Activated naive CD4-positive, alpha-beta T cell treated with anti-CD3 and anti-CD28 coated beads, Interleukin-2, amount 10 ng/mL, durations not matched to agents 7 days and 5 days (primary cell): ENCODE measurements around the gene PFKL.
A peak's percentile ranks its signal among the peaks of the same experiment; 100 is the strongest.
"Not testable (repeated sequence)": the region's sequence is repeated elsewhere in the genome, so short reads cannot be mapped to it uniquely, and the experiment has no call there.

Experiments
- CTCF ChIA-PET: fragments of 350-600 bp; sonication (Branson Sonifier 250); formaldehyde crosslinking; loops from one replicate; lab custom pipeline; 2021; ENCODE audit warnings: antibody characterized with exemption; lab: Charles Lee
- DNase-seq: peaks from one replicate; pipeline ENCODE4 v3.0.0-alpha.2; 2020
- H3K27ac Mint-ChIP-seq: one replicate; pipeline ENCODE4 v1.8.0; 2021; ENCODE audit warnings: mild to moderate bottlenecking, moderate library complexity, mixed read lengths
- H3K27me3 Mint-ChIP-seq: one replicate; pipeline ENCODE4 v1.8.0; 2021; ENCODE audit warnings: mild to moderate bottlenecking, mixed read lengths
- H3K36me3 Mint-ChIP-seq: one replicate; pipeline ENCODE4 v1.8.0; 2021; ENCODE audit warnings: mixed read lengths
- H3K4me1 Mint-ChIP-seq: one replicate; pipeline ENCODE4 v1.8.0; 2021; ENCODE audit warnings: mixed read lengths
- H3K4me3 Mint-ChIP-seq: one replicate; pipeline ENCODE4 v1.8.0; 2021; ENCODE audit warnings: mild to moderate bottlenecking, moderate library complexity, mixed read lengths
- H3K9me3 Mint-ChIP-seq: one replicate; pipeline ENCODE4 v1.8.0; 2021; ENCODE audit warnings: mixed read lengths

The PFKL gene

GRCh38 chr21:44352253-44352860 is 52.5 kb downstream of the PFKL start:
- CTCF ChIA-PET: interaction anchor here (1.2 to 1.7 kb wide), 2 partner anchors 11 to 128 kb away, joined by 3 to 4 read pairs; no protein-coding TSS in a partner anchor

GRCh38 chr21:44353191-44353970 is 53.5 kb downstream of the PFKL start, which contains the start of gene TRPM2:
TRPM2 (plus strand) TSS chr21:44353621; CDS start chr21:44353701, 80 bp downstream.
- DNase-seq: peak; percentile 64
- Mint-ChIP-seq H3K27me3 (peaks cover 44% of the 10 kb centered on the region), H3K4me1 (peaks cover 57% of the 10 kb centered on the region), H3K36me3 (peaks cover 39% of the 10 kb centered on the region), H3K27ac (peak within 1 kb of the TSS; percentile 86), H3K4me3 (peak within 1 kb of the TSS; percentile 75), H3K9me3 (no peaks in the 10 kb centered on the region)
- CTCF ChIA-PET: interaction anchor here (0.5 to 1.7 kb wide), 5 partner anchors 12 to 440 kb away, joined by 3 to 4 read pairs (median 3); no protein-coding TSS in a partner anchor

More at GRCh38 chr21:44352253-44352860, 52.5 kb downstream of the PFKL start:
- H3K36me3 Mint-ChIP-seq: peaks cover 31% of the 10 kb centered on the region
- H3K27ac Mint-ChIP-seq: peak overlapping the region; percentile 69
- H3K9me3 Mint-ChIP-seq: no peaks in the 10 kb centered on the region
- H3K4me1 Mint-ChIP-seq: peaks cover 56% of the 10 kb centered on the region
- peak overlapping the region; percentile 75 for H3K4me3 Mint-ChIP-seq
- DNase-seq: no peak
- peaks cover 53% of the 10 kb centered on the region for H3K27me3 Mint-ChIP-seq

- CTCF ChIA-PET: interaction anchor here (0.5 to 1.2 kb wide), 2 partner anchors 13 to 77 kb away, joined by 3 read pairs; no protein-coding TSS in a partner anchor
- Mint-ChIP-seq H3K27ac (peak overlapping the region; percentile 86), H3K9me3 (no peaks in the 10 kb centered on the region), H3K4me3 (peak overlapping the region; percentile 75), H3K27me3 (peaks cover 38% of the 10 kb centered on the region), H3K36me3 (peaks cover 43% of the 10 kb centered on the region), H3K4me1 (peaks cover 59% of the 10 kb centered on the region)
- DNase-seq: no peak
These were observed 54.1 kb downstream of the PFKL start for GRCh38 chr21:44354001-44354405.

GRCh38 chr21:44354775-44355771 is 55.2 kb downstream of the PFKL start:
- CTCF ChIA-PET: no interaction called here
- DNase-seq: peak; percentile 65
- Mint-ChIP-seq H3K4me3 (peak overlapping the region; percentile 75), H3K4me1 (peaks cover 66% of the 10 kb centered on the region), H3K27ac (peak overlapping the region; percentile 42), H3K36me3 (peaks cover 49% of the 10 kb centered on the region), H3K27me3 (peaks cover 27% of the 10 kb centered on the region), H3K9me3 (no peaks in the 10 kb centered on the region)

- peaks cover 54% of the 10 kb centered on the region for H3K36me3 Mint-ChIP-seq
- no peak overlapping the region for H3K27ac Mint-ChIP-seq
- H3K4me1 Mint-ChIP-seq: peaks cover 69% of the 10 kb centered on the region
- CTCF ChIA-PET: no interaction called here
- H3K27me3 Mint-ChIP-seq: peaks cover 17% of the 10 kb centered on the region
- H3K9me3 Mint-ChIP-seq: no peaks in the 10 kb centered on the region
- DNase-seq: no peak
- H3K4me3 Mint-ChIP-seq: no peak overlapping the region
These were observed 56.3 kb downstream of the PFKL start for GRCh38 chr21:44356160-44356559.

GRCh38 chr21:44356636-44357035 is 56.8 kb downstream of the PFKL start:
- no peak overlapping the region for H3K27ac Mint-ChIP-seq
- no peak overlapping the region for H3K4me3 Mint-ChIP-seq
- no peak for DNase-seq
- no peaks in the 10 kb centered on the region for H3K9me3 Mint-ChIP-seq
- peaks cover 52% of the 10 kb centered on the region for H3K36me3 Mint-ChIP-seq
- H3K27me3 Mint-ChIP-seq: peaks cover 12% of the 10 kb centered on the region
- peaks cover 66% of the 10 kb centered on the region for H3K4me1 Mint-ChIP-seq
- CTCF ChIA-PET: no interaction called here

- H3K4me1 Mint-ChIP-seq: peaks cover 61% of the 10 kb centered on the region
- CTCF ChIA-PET: no interaction called here
- no peaks in the 10 kb centered on the region for H3K9me3 Mint-ChIP-seq
- DNase-seq: no peak
- H3K4me3 Mint-ChIP-seq: no peak overlapping the region
- H3K27me3 Mint-ChIP-seq: peaks cover 6% of the 10 kb centered on the region
- no peak overlapping the region for H3K27ac Mint-ChIP-seq
- peaks cover 52% of the 10 kb centered on the region for H3K36me3 Mint-ChIP-seq
These were observed 57.4 kb downstream of the PFKL start for GRCh38 chr21:44357064-44357837.

GRCh38 chr21:44359396-44359795 is 59.5 kb downstream of the PFKL start:
- H3K9me3 Mint-ChIP-seq: peaks cover 5% of the 10 kb centered on the region
- H3K4me1 Mint-ChIP-seq: peaks cover 39% of the 10 kb centered on the region
- peaks cover 7% of the 10 kb centered on the region for H3K27me3 Mint-ChIP-seq
- peaks cover 55% of the 10 kb centered on the region for H3K36me3 Mint-ChIP-seq
- DNase-seq: no peak
- no peak overlapping the region for H3K27ac Mint-ChIP-seq
- CTCF ChIA-PET: no interaction called here
- no peak overlapping the region for H3K4me3 Mint-ChIP-seq

GRCh38 chr21:44360159-44360558 is 60.3 kb downstream of the PFKL start:
- Mint-ChIP-seq H3K36me3 (peaks cover 51% of the 10 kb centered on the region), H3K27ac (no peak overlapping the region), H3K9me3 (peaks cover 5% of the 10 kb centered on the region), H3K27me3 (peaks cover 7% of the 10 kb centered on the region), H3K4me1 (peaks cover 32% of the 10 kb centered on the region), H3K4me3 (no peak overlapping the region)
- CTCF ChIA-PET: no interaction called here
- DNase-seq: no peak

GRCh38 chr21:44361903-44362302 is 62.0 kb downstream of the PFKL start:
- H3K4me3 Mint-ChIP-seq, H3K9me3 Mint-ChIP-seq, DNase-seq, H3K27me3 Mint-ChIP-seq, CTCF ChIA-PET, H3K27ac Mint-ChIP-seq: not testable (repeated sequence)
- peaks cover 16% of the 10 kb centered on the region for H3K4me1 Mint-ChIP-seq
- peaks cover 40% of the 10 kb centered on the region for H3K36me3 Mint-ChIP-seq

GRCh38 chr21:44363278-44363677 is 63.4 kb downstream of the PFKL start:
- Mint-ChIP-seq H3K27me3 (peaks cover 7% of the 10 kb centered on the region), H3K9me3 (peaks cover 5% of the 10 kb centered on the region), H3K4me3 (no peak overlapping the region), H3K4me1 (peaks cover 15% of the 10 kb centered on the region), H3K27ac (no peak overlapping the region), H3K36me3 (peaks cover 35% of the 10 kb centered on the region)
- CTCF ChIA-PET: no interaction called here
- DNase-seq: no peak

GRCh38 chr21:44364151-44365053 is 64.5 kb downstream of the PFKL start:
- DNase-seq: no peak
- peaks cover 9% of the 10 kb centered on the region for H3K4me1 Mint-ChIP-seq
- H3K4me3 Mint-ChIP-seq: no peak overlapping the region
- H3K36me3 Mint-ChIP-seq: peaks cover 36% of the 10 kb centered on the region
- CTCF ChIA-PET: no interaction called here
- peaks cover 7% of the 10 kb centered on the region for H3K27me3 Mint-ChIP-seq
- peaks cover 5% of the 10 kb centered on the region for H3K9me3 Mint-ChIP-seq
- no peak overlapping the region for H3K27ac Mint-ChIP-seq
